Activated CD8-positive, alpha-beta memory T cell treated with anti-CD3 and anti-CD28 coated beads for 24 hours (primary cell): ENCODE results near the gene ITGA1.
A peak's percentile ranks its signal among the peaks of the same experiment; 100 is the strongest.

Experiments
- DNase-seq: peaks from one replicate; pipeline ENCODE4 v3.0.0-alpha.2; 2020

ITGA1 gene

DNA sequence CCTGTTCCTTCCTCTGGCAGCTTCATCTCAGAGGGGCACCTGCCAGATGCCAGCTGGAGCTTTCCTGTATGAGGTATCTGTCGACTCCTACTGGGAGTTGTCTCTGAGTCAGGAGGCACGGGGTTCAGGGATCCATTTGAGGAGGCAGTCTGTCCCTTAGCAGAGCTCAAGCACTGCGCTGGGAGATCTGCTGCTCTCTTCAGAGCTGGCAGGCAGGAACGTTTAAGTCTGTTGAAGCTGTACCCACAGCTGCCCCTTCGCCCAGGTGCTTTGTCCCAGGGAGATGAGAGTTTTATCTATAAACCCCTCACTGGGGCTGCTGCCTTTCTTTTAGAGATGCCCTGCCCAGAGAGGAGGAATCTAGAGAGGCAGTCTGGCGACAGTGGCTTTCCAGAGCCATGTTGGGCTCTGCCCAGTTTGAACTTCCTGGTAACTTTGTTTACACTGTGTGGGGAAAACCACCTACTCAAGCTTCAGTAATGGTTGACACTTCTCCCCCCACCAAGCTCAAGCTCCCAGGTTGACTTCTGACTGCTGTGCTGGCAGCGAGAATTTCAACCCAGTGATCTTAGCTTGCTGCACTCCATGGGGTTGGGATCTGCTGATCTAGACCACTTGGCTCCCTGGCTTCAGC, 189.7 kb downstream of the ITGA1 start:
- no peak for DNase-seq

DNA sequence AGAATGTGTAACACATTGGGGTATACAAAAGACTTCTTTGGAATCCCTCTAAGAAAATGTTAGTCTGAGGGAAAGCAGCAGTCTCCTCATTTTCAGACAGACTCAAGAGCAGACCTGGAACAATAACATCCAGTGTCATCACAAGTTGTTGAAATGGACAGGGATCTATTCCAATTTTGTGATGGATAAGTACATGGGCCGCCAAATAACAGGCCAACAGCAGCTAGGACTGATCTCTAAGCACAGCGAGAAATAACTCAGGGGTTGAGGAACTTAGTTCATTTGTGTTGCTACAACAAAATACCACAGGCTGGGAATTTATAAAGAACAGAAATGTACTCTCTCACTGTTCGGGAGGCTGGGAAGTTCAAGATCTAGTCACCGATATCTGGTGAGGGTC, 193.8 kb downstream of the ITGA1 start:
- DNase-seq: no peak

DNA sequence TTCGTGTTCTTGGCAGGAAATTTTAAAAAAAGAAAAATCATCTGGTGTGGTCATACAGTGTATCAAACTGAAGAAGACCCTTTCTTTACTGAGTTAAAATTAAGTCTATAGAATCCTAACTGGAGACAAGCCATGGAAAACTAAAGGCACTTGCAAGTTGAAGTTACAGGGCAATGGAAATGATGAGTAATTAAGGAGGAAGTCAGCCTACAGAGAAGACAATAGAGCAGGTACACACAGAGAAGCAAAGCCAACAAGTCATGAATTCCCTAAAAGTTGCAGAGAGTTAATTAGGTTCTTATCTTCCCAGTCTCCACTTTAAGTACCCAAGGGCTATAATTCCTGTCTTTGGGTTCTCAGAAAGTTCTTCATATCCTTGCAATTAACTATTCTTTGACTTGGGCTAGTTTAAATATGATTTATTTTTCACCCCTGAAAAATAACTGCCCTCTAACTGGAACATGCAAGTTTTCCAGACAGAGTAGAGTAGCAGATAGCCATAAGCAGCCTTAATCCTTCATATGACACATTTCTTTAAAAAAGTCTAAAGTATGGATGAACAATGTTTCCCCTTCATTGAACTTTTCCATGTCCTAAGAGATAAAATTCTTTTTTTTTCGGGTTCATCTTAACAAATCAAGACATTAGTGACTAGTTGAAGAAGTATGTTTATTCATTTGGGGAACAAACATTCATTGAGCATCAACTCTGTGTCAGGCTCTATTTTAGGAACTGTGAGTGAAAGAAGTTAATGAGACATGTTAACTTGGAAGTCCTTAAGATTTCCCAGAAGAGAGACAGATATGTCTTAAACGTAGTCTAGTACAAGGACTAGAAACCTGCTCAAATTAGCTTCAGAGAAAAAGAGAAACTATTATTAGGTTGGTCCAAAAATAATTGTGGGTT, 196.3 kb downstream of the ITGA1 start:
- DNase-seq: no peak

DNA sequence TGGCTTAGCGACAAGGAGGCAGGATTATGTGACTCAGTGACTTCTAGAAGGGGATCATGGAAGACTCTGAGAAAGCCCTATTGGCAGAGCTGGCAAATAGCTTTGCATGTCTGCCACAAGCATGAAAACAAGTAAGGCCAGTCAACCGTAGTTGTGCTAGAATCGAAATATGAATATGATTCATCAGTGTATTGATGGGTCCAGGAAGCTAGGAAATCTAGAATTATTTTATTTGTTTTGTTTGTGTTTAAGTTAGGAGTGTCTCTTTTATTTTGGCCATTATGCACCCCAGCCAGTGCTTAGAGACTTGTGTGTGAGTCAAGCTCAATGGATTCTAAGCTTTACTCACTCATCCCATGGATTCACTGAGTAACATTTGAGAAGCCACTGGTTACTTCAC, 197.6 kb downstream of the ITGA1 start:
- DNase-seq: no peak

DNA sequence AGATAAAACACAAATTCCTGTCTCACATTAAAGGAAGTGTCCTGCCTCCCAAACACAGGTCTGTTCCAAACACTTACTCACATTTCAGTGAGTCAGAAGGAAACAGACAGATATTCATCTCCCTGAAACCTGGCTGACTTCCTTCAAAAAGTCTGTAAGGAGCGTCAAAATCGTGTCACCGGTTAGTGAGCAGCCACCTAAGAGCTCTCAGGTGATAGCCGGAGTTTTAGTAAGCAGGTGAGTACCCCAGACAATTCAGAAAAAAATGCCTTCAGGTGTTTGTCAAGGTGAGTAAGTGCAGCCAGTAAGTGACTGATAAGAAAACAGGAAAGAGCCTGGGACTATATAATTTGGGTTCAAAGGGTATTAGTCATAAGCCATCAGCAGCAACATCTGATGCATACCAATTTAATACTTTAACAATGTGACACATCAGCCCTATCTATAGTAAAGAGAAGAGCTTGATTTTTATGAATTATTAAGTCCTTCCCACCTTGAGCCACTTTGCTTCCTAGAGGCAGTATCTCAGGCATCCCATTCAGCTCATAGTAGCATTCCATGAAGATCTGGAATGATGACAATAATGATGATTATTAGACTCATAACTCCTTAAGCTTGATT, 200.1 kb downstream of the ITGA1 start:
- no peak for DNase-seq

DNA sequence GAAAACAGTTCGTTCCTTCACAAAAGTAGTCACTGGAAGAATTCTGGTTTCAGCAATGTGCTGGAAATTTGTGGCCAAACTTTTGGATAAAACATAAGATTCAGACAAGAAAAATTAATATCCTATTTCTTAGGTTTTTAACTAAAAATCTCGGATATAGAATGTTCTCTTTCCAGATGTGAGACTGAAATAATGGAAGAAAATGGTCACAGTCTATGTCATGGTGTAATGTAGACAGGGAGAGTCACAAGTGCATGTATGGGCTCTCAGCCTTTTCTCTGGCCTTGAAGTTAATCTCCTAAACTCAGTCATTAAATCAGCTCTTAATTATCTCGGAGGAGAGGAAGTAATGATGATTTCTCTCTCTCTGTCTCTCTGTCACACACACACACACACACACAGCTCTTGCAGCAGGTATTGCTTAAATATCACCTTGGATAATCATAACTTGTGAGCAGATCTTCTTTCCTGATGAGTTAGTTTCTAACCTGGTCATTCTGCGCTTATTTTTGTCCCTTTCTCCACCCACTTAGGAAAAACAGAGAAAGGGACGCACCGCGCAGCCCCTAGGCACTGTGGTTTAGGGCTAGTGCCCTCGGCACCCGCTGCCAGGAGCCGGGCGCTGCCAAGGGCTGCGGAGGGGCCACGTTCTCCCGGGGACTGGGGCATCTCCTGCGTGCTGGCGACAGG, 200.8 kb downstream of the ITGA1 start:
- no peak for DNase-seq

DNA sequence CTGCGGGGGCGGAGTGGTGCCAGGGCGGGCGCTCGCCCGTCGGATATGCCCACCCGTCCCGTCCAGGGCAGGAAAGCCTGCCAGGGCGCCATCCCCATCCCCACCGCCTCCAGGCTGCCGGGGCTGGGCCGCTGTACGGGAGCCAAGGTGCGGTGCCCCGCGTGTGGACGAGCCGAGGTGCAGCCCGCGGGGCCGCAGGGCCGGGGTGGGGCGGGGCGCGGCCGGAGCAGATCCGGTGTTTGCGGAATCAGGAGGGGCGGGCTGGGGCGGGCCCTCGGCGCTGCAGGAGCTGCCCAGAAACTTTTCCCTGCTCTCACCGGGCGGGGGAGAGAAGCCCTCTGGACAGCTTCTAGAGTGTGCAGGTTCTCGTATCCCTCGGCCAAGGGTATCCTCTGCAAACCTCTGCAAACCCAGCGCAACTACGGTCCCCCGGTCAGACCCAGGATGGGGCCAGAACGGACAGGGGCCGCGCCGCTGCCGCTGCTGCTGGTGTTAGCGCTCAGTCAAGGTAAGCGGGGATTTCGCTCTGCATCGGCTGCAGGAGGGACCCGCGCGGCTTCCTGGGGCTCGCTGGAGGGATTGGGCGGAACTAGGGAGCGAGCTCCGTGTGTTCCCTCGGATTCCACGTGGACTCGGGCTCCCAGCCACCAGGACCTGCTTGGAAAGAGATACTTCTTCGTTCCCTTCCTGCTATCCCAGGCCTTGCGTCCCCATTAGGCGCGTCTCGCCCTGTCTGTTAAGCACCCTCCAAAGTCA, 201.5 kb downstream of the ITGA1 start, which contains the start of gene ITGA2:
Gene ITGA2 (plus strand): TSS at position 328 of the 756 bp plus-strand sequence. CDS start 117 bp downstream, at position 445.
- peak; percentile 75 for DNase-seq

DNA sequence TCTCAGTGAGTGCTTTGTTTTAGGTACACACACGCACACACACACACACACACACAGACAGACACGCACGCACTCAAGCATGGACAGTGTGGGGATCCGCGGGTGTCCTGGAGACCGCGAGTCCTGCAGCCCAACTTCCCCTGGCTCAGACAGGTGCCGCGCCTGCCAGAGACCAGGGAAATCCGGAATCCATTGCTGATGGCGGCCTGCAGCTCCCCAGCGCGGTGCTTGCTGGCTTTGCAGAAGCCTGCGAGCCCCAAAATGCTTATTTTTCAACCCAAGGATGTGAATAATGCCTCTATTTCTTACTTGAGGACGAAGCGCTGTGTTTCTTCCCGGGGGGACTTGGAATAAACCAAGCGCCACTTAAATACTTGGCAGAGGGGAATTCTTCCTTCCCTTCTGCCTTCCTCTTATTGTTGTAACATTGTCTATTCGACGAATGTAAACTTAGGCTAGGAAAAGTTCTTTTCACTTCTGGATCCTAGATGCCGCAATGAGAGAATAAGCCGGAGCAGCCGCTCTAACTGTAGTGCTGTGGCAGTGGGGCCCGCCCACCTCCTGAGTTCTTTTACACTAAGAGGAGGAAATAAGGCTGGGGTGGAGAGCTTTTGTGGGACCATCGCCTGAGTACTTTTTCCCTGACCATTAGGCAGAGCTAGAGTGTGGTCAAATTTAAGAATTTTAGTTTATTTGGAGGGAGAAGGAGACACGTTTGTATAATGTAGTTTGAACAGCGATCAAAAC, 202.2 kb downstream of the ITGA1 start:
- peak; percentile 63 for DNase-seq

DNA sequence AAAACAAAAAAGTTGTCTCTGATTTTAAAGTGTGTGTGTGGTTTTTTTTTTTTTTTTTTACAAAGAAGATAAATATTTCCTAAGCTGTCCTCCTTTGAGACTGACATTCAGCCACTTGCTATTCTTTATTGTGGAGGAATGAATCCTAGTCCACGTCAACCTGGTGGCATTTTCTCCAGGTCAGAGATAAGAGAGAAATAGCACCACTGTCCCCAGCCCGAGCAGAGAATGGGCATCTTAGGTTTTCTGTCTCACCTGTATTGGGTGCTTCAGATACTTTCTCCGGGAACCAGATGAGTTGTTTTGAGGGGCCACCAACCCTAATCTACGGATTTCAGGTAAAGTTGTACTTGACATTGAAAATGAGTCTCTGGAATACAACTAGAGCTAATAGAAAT, 202.8 kb downstream of the ITGA1 start:
- DNase-seq: no peak

DNA sequence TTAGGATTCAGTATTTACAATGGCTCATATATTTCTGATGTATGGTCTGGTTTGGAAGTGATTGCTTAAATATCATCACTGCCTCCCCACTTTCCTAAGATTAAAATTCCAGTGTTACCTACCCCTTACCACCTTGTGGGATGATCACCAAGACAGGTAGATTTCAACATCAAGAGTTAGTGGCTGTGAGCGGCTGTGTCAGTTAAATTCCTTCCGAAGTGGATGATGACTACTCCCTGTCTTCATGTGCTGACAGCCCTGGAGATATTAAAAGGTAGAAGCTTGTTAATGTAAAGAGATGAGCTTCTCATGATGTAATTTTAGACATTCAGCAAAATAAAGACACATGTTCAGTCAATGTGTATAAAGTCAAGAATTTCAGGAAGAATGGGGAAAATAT, 205.7 kb downstream of the ITGA1 start:
- DNase-seq: no peak

DNA sequence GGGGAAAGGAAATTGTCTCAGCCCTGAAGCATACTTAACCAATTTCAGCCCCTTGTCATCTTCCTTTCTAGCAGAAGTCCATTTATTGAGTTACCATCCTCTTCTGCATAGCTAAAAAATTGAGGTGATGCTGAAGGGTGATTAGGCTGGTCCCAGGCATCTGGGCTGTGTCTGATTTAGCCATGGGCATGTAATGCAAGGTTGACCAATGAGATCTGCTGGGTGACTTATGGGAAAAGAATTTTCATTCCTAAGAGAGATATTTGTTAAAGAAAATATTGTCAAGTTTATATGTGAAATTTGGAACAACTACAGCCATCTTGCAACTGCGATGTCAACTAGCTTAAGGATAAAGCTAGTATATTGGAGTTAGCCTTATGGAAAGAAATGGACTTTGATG, 206.6 kb downstream of the ITGA1 start:
- DNase-seq: no peak

DNA sequence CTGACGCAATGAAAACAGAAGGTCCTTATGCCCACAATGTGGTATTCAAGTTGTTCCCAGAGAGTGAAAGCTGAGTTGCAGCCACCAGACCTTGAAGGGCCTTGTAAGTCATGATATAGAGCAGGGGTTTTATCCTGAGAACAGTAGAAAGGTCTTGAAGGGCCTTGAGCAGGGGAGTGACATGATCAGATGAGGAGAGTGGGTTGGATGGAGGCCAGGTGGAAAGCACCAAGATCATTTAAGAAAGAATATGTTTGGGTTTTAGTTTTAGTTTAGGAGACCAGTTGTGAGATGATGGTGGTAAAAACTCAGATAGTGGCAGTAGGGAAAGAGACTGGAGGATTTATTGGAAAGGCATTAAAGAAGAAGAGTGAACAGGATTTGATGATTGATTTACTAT, 207.4 kb downstream of the ITGA1 start:
- no peak for DNase-seq

DNA sequence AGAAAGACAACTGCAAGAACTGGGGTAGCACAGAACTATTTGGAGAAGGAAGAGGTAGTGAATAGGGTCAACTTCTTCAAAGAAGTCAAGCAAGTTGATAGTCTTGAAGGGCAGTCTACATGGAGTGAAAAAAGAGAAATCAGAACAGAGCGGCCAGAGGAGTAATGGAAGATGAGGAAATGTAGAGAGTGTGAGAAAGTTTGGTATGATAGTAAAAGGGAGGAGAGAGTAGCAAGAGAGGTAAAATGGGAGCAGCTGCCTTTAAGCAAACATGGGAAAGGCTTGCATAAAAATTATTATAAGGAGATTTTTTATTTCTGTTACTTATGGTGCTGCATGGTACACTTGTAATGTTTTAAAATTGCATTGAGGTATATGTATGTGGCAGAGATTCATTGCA, 208.2 kb downstream of the ITGA1 start:
- DNase-seq: no peak

DNA sequence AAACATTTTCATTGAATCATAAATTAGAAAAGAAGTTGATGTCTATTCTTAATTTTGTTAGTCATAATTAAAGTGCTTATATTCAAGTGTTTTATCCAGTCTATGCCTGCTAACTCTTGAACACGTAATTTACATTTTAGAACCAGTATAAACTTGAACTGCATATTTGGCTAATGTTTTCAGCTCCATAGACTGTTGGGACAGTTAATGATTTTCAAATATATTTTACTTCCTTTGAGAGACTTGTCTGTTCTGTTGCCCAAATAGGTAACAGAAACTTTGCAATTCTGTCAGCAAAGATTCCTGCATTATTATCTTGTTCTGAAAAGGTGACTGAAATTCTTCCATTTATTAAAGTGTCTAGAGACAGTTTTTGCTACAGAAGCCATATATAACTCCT, 209.3 kb downstream of the ITGA1 start:
- DNase-seq: no peak

DNA sequence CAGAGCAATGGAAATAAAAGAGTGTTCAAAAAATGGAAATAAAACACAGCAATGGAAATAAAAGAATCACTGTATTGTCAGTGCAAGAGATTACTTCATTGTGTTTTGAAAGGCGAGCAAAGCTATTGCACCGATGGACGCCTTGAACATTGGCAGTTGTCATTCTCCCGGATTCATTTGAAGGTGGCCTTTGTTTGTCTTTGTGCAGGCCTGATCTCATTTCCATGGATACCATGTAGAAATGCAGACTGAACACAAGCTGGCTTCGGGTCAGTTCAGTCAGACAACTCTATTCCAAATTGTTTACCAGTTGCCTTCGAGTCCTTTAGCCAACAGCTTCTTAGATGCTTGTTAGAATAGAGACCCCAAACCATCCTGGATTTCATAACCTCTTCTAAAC, 209.7 kb downstream of the ITGA1 start:
- DNase-seq: no peak

DNA sequence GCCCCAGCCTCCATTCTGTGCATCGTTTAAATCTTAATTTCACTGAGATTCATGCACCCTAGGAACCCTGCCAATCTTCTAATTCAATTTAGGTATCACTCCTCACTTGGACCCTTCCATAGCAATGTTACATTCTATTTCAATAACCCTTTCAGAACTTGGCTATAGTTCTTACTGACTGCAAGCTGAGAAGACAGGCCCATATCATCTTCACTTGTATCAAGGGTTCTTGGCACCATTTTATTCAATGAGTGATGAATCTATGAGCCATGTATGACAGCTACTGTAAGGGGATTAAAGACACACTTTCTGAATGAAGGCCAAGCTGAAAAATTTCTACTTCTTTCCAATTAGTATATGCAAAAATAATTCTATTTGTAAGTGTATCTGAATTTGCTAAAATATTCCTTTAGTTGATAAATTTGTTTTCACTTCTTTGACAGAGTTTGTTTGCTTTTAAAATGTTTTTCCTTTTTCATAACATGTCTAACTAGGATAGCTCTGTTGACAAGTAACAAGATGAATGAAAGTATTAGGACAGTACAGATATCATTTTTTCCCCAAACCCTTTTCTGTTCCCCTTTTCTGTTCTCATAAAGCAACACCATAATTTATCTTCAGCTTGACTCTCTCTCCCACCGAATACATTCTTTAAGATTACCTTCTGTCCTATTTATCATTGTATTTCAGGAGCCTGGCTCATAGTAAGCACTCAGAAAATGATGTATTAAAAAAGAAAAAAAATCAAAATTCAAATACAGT, 211.0 kb downstream of the ITGA1 start:
- DNase-seq: no peak

DNA sequence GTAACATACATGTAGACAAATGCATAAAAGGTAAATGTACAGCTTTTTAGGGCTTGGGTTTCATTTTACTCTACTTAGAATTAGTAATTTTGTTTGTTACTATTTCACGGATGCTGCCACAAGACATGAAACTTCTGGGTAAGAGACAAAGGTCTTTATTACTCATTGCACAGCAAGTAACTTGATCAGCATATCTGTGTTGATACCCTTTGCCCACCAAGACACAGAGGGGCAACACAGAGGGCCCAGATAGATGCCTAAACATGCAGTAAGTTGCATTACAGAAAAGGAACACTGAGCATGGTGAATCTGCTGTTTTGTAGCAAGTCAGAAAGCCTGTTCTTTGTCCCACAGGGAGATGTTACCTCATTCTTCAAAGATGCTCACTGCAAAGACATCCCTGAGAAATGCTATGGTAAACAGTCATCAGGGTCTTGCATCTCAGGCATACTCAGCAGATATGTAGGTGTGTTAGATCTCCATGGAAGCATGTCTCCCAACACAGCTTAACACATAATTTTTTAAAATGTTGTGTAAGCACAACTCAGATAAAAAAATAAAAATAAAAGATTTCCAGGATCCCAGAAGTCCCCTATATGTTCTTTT, 211.7 kb downstream of the ITGA1 start:
- no peak for DNase-seq

DNA sequence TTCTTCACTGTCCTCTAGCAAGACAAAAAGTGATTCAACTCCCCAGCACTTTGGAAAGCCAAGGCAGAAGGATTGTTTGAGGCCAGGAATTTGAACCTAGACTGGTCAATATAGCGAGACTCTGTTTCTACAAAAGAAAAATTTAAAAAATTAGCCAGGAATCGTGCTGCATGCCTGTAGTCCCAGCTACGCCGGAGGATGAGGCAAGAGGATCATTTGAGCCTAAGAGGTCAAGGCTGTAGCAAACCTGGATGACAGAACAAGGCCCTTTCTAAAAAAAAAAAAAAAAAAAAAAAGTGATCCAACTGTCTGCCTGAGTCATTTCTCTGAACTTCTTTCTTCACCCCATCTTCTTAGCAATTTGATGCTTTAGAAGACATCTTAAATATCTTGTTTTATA, 213.8 kb downstream of the ITGA1 start:
- DNase-seq: no peak

DNA sequence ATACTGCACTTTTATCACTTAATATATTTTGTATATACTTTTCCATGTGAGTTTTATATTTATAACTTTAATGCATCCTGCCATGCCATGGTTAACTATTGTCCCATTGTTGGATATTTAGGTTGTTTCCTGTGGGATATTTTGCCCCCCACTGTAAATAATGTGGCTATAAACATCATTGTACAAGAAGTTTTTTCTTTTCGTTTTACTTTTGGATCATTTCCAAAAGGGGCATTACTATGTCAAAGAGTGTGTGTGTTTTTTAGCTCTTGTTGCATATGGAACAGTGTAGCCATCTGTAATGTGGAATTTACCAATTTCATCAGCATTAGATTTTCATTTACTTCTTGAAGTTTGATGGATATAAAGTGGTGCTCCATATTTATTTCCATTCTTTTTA, 214.8 kb downstream of the ITGA1 start:
- DNase-seq: no peak

DNA sequence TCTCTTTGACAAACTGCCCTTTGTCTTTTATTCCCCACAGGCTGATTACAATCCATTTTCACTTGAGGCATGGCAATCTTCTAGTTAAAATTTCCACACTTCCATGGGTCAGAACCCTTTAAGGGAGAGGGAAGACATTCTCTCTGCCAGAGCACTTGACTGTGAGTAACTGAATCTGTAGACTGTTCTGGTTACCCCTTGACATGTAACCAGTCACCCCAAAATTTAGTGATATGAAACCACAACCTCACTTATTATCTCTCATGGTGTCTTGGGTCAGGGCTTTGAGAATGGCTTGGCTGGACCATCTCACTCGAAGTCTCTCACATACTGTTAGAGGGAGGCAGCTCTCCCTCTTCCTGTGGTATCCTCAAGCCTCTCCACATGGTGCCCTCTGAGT, 215.4 kb downstream of the ITGA1 start:
- DNase-seq: no peak
